Liver (tissue), 9 donors: ENCODE data around the gene USP35. TPM values are rescaled to one million over a fixed set of nuclear protein-coding genes. Genes with fewer than 3 reads are reported as not detected.

Experiments used
- DNase-seq: peaks from one replicate; pipeline ENCODE4 v3.0.0-alpha.2; 2017; ENCODE audit warnings: low spot score
- H3K27ac ChIP-seq, 2 donors: one replicate each; pipeline ENCODE4 v1.7.0; 2013; ENCODE audit warnings: inconsistent platforms in 2 of 2, low read length in 2 of 2, control low read depth in 1 of 2, low read depth in 1 of 2, mild to moderate bottlenecking in 1 of 2
- H3K27me3 ChIP-seq, 4 donors: one replicate each; pipeline versions ENCODE4 v1.6.1 to v1.7.0; 2013; ENCODE audit warnings: low read length in 3 of 4, inconsistent platforms in 1 of 4, mild to moderate bottlenecking in 1 of 4, moderate library complexity in 1 of 4; ENCODE audit not compliant: control insufficient read depth in 4 of 4, insufficient read depth in 4 of 4
- H3K36me3 ChIP-seq, 4 donors: one replicate each; pipeline versions ENCODE4 v1.6.1 to v1.7.0; 2013; ENCODE audit warnings: low read length in 3 of 4, mild to moderate bottlenecking in 3 of 4, low read depth in 1 of 4, moderate library complexity in 1 of 4; ENCODE audit not compliant: control insufficient read depth in 4 of 4, insufficient read depth in 3 of 4
- H3K4me1 ChIP-seq, 4 donors: one replicate each; pipeline versions ENCODE4 v1.6.1 to v1.7.0; 2013; ENCODE audit warnings: low read length in 3 of 4, mild to moderate bottlenecking in 3 of 4, moderate library complexity in 1 of 4; ENCODE audit not compliant: control insufficient read depth in 4 of 4, insufficient read depth in 4 of 4
- H3K4me3 ChIP-seq, 3 donors: one replicate each; pipeline versions ENCODE4 v1.6.1 to v1.7.0; 2013; ENCODE audit warnings: low read length in 3 of 3, control low read depth in 1 of 3, low read depth in 1 of 3, mild to moderate bottlenecking in 1 of 3
- H3K9ac ChIP-seq, 2 donors: one replicate each; pipeline ENCODE4 v1.7.0; 2013; ENCODE audit warnings: low read length in 2 of 2, mild to moderate bottlenecking in 2 of 2, moderate library complexity in 2 of 2, control low read depth in 1 of 2, low read depth in 1 of 2
- H3K9me3 ChIP-seq, 4 donors: one replicate each; pipeline versions ENCODE4 v1.6.1 to v1.7.0; 2013; ENCODE audit warnings: low read length in 3 of 4; ENCODE audit not compliant: control insufficient read depth in 4 of 4
- EGR1 ChIP-seq, 2 donors: IDR thresholded peaks; 2 replicates each; pipeline ENCODE4 v1.6.1; 2016 to 2018; ENCODE audit warnings: antibody characterized with exemption in 2 of 2, low read depth in 2 of 2
- FOXA1 ChIP-seq: IDR thresholded peaks from 2 replicates; pipeline ENCODE4 v1.6.1; 2016; ENCODE audit warnings: antibody characterized with exemption
- FOXA2 ChIP-seq: IDR thresholded peaks from 2 replicates; pipeline ENCODE4 v1.6.1; 2016; ENCODE audit warnings: antibody characterized with exemption
- GABPA ChIP-seq, 2 donors: IDR thresholded peaks in 1 of 2; conservative IDR thresholded peaks in 1 of 2; 2 replicates each; pipeline ENCODE4 v1.6.1; 2016; ENCODE audit warnings: antibody characterized with exemption in 2 of 2, mild to moderate bottlenecking in 1 of 2, moderate library complexity in 1 of 2
- HNF4A ChIP-seq, 2 donors: conservative IDR thresholded peaks; 2 replicates each; pipeline ENCODE4 v1.6.1; 2016; ENCODE audit warnings: antibody characterized with exemption in 2 of 2, mild to moderate bottlenecking in 2 of 2
- HNF4G ChIP-seq: IDR thresholded peaks from 2 replicates; pipeline ENCODE4 v1.6.1; 2016; ENCODE audit warnings: antibody characterized with exemption
- JUND ChIP-seq, 2 donors: IDR thresholded peaks; 2 replicates each; pipeline ENCODE4 v1.6.1; 2016; ENCODE audit warnings: antibody characterized with exemption in 2 of 2
- NR2F2 ChIP-seq: IDR thresholded peaks from 2 replicates; pipeline ENCODE4 v1.6.1; 2016; ENCODE audit warnings: antibody characterized with exemption
- RAD21 ChIP-seq, 2 donors: IDR thresholded peaks; 2 replicates each; pipeline ENCODE4 v1.6.1; 2016; ENCODE audit warnings: antibody characterized with exemption in 2 of 2, mild to moderate bottlenecking in 2 of 2
- RXRA ChIP-seq, 2 donors: IDR thresholded peaks; 2 replicates each; pipeline ENCODE4 v1.6.1; 2017 to 2018; ENCODE audit warnings: antibody characterized with exemption in 2 of 2, mild to moderate bottlenecking in 1 of 2
- SP1 ChIP-seq: IDR thresholded peaks from 2 replicates; pipeline ENCODE4 v1.6.1; 2018; ENCODE audit warnings: antibody characterized with exemption, mild to moderate bottlenecking
- TAF1 ChIP-seq: conservative IDR thresholded peaks from 2 replicates; pipeline ENCODE4 v1.6.1; 2016; ENCODE audit warnings: antibody characterized with exemption, mild to moderate bottlenecking
- YY1 ChIP-seq: IDR thresholded peaks from 2 replicates; pipeline ENCODE4 v1.6.1; 2016; ENCODE audit warnings: antibody characterized with exemption, mild to moderate bottlenecking
- WGBS: extraction: QIAGEN DNeasy Blood & Tissue Kit; methylation state at CpG from one replicate; pipeline ENCODE4 v1.1.7; 2013; 5-methylcytosine and 5-hydroxymethylcytosine counted together
- polyA plus RNA-seq, 2 donors: library from polyadenylated mRNA; stranded (reverse) in 1 of 2; unstranded in 1 of 2; fragments of 200-250 nt in 1 of 2; fragments of >200 nt in 1 of 2; fragmentation: Nextera tagmentation in 1 of 2; extraction: Ambion mirVana in 1 of 2; gene quantifications; one replicate each; pipeline versions ENCODE4 v1.2.1 to v1.2.3, GENCODE V29; 2013 to 2015
- total RNA-seq, 2 donors: library from RNA; depleted of rRNA; stranded (reverse); fragments of >200 nt; gene quantifications; one replicate each; pipeline ENCODE4 v1.2.3, GENCODE V29; 2014
- TF ChIP-seq, protein P1 (sequence below): fragments of 150-350 bp; IDR thresholded peaks from 2 replicates; pipeline ENCODE4 v1.5.1; 2017; ENCODE audit warnings: improper control_type of control experiment, low read depth, low read length; ENCODE audit not compliant: missing input control
- TF ChIP-seq, protein P2 (sequence below): IDR thresholded peaks from 2 replicates; pipeline ENCODE4 v1.6.1; 2016; ENCODE audit warnings: antibody characterized with exemption
- TF ChIP-seq, protein P3 (sequence below): IDR thresholded peaks from 2 replicates; pipeline ENCODE4 v1.6.1; 2016; ENCODE audit warnings: antibody characterized with exemption
- TF ChIP-seq, protein P4 (sequence below): IDR thresholded peaks from 2 replicates; pipeline ENCODE4 v1.6.1; 2016; ENCODE audit warnings: antibody characterized with exemption
- TF ChIP-seq, protein P5 (sequence below): IDR thresholded peaks from 2 replicates; pipeline ENCODE4 v1.6.1; 2016; ENCODE audit warnings: antibody characterized with exemption, mild to moderate bottlenecking
- donor health status: healthy.
- donor health status: healthy.
- donor health status: healthy.
- donor health status: healthy.
- donor health status: healthy.

The USP35 gene
- total and polyA plus RNA-seq, 4 donors = 2.3 to 11.0 (median 4.8) TPM

DNA sequence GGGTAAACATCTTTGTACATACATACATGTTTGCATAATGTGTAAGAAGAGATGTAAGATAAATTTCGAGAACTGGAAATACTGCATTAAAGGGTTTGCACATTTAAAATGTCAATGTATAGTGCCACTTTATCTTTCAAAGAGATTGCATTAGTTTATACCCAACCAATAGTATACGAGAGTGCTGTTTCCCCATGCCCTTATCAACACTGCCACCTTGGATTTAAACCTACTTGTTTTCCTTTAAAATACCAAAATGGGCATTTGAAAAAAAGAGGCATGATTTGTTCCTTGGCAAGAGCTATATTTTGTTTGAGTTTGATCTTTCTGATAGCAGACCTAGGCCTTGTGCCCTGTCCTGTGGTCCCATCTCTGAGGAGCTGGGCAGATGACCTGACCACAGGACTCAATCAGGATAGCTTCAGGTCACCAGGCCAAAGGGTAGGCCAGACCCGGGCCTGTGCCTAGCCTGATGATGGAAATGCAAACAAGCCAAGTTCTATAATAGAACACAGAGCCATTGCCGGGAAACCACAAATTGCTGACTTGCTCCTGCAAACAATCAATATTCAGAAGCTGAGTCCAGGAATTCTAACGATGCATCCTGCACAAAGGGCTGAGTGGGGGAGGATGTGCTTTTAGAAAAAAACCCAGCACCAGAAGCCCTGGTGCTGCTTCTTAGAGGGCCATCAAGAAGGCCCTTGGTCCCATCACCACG, 32.4 kb upstream of the USP35 start:
- H3K4me1 ChIP-seq = peaks cover 30 to 62% (median 52%) of the 10 kb centered on the region in 4 donors
- 25% methylated on average over 6 of the region's 6 CpGs for WGBS

More for the DNA sequence above, 32.4 kb upstream of the USP35 start:
- Histone ChIP-seq H3K9ac (peak overlapping the region in 1 of 2 donors; percentile 34), H3K27me3 (no peaks in the 10 kb centered on the region), H3K4me3 (no peak overlapping the region), H3K27ac (peak overlapping the region; percentile 50 to 78), H3K9me3 (no peaks in the 10 kb centered on the region), H3K36me3 (peaks cover 0 to 8% (median 2%) of the 10 kb centered on the region in 4 donors)
- TF ChIP-seq JUND (IDR thresholded peaks at IDR 0.05) = peak; percentile 93
- TF ChIP-seq FOXA2 = peak; percentile 100
- TF ChIP-seq HNF4G = peak; percentile 39
- no peak for TF ChIP-seq TAF1
- TF ChIP-seq RXRA (IDR thresholded peaks at IDR 0.05) = peak; percentile 100
- peak; percentile 100 for TF ChIP-seq SP1
- peak; percentile 89 to 94 for TF ChIP-seq HNF4A (conservative IDR thresholded peaks at IDR 0.05)
- TF ChIP-seq, protein P1, sequence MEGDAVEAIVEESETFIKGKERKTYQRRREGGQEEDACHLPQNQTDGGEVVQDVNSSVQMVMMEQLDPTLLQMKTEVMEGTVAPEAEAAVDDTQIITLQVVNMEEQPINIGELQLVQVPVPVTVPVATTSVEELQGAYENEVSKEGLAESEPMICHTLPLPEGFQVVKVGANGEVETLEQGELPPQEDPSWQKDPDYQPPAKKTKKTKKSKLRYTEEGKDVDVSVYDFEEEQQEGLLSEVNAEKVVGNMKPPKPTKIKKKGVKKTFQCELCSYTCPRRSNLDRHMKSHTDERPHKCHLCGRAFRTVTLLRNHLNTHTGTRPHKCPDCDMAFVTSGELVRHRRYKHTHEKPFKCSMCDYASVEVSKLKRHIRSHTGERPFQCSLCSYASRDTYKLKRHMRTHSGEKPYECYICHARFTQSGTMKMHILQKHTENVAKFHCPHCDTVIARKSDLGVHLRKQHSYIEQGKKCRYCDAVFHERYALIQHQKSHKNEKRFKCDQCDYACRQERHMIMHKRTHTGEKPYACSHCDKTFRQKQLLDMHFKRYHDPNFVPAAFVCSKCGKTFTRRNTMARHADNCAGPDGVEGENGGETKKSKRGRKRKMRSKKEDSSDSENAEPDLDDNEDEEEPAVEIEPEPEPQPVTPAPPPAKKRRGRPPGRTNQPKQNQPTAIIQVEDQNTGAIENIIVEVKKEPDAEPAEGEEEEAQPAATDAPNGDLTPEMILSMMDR = no peak
- TF ChIP-seq, protein P2, sequence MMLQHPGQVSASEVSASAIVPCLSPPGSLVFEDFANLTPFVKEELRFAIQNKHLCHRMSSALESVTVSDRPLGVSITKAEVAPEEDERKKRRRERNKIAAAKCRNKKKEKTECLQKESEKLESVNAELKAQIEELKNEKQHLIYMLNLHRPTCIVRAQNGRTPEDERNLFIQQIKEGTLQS = peak; percentile 88
- TF ChIP-seq, protein P3, sequence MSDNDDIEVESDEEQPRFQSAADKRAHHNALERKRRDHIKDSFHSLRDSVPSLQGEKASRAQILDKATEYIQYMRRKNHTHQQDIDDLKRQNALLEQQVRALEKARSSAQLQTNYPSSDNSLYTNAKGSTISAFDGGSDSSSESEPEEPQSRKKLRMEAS = peak; percentile 99
- TF ChIP-seq, protein P4, sequence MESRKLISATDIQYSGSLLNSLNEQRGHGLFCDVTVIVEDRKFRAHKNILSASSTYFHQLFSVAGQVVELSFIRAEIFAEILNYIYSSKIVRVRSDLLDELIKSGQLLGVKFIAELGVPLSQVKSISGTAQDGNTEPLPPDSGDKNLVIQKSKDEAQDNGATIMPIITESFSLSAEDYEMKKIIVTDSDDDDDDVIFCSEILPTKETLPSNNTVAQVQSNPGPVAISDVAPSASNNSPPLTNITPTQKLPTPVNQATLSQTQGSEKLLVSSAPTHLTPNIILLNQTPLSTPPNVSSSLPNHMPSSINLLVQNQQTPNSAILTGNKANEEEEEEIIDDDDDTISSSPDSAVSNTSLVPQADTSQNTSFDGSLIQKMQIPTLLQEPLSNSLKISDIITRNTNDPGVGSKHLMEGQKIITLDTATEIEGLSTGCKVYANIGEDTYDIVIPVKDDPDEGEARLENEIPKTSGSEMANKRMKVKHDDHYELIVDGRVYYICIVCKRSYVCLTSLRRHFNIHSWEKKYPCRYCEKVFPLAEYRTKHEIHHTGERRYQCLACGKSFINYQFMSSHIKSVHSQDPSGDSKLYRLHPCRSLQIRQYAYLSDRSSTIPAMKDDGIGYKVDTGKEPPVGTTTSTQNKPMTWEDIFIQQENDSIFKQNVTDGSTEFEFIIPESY = peak; percentile 94
- TF ChIP-seq FOXA1 = peak; percentile 100
- TF ChIP-seq NR2F2 = peak; percentile 94
- peak; percentile 81 to 98 for TF ChIP-seq EGR1 (IDR thresholded peaks at IDR 0.05; ENCODE audit: low read depth in 2 of 2)
- peak; percentile 93 for TF ChIP-seq YY1
- TF ChIP-seq RAD21 (IDR thresholded peaks at IDR 0.05) = peak; percentile 67 to 72
- TF ChIP-seq, protein P5, sequence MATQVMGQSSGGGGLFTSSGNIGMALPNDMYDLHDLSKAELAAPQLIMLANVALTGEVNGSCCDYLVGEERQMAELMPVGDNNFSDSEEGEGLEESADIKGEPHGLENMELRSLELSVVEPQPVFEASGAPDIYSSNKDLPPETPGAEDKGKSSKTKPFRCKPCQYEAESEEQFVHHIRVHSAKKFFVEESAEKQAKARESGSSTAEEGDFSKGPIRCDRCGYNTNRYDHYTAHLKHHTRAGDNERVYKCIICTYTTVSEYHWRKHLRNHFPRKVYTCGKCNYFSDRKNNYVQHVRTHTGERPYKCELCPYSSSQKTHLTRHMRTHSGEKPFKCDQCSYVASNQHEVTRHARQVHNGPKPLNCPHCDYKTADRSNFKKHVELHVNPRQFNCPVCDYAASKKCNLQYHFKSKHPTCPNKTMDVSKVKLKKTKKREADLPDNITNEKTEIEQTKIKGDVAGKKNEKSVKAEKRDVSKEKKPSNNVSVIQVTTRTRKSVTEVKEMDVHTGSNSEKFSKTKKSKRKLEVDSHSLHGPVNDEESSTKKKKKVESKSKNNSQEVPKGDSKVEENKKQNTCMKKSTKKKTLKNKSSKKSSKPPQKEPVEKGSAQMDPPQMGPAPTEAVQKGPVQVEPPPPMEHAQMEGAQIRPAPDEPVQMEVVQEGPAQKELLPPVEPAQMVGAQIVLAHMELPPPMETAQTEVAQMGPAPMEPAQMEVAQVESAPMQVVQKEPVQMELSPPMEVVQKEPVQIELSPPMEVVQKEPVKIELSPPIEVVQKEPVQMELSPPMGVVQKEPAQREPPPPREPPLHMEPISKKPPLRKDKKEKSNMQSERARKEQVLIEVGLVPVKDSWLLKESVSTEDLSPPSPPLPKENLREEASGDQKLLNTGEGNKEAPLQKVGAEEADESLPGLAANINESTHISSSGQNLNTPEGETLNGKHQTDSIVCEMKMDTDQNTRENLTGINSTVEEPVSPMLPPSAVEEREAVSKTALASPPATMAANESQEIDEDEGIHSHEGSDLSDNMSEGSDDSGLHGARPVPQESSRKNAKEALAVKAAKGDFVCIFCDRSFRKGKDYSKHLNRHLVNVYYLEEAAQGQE = peak; percentile 88
- TF ChIP-seq GABPA (IDR thresholded peaks at IDR 0.05 in 1 of 2, conservative IDR thresholded peaks at IDR 0.05 in 1 of 2) = peak in 1 of 2 donors; percentile 57
- DNase-seq = peak; percentile 57
